HG03175 (cell line): ENCODE measurements around the gene SLC25A17.
"Not testable (repeated sequence)": the region's sequence is repeated elsewhere in the genome, so short reads cannot be mapped to it uniquely, and the experiment has no call there.

Source experiments
- ATAC-seq: cut with Tn5 transposase; IDR thresholded peaks from one replicate; pipeline ENCODE4 v1.9.1; 2021; ENCODE audit warnings: mild to moderate bottlenecking, moderate library complexity; ENCODE audit not compliant: unreplicated experiment

SLC25A17 gene, protein sequence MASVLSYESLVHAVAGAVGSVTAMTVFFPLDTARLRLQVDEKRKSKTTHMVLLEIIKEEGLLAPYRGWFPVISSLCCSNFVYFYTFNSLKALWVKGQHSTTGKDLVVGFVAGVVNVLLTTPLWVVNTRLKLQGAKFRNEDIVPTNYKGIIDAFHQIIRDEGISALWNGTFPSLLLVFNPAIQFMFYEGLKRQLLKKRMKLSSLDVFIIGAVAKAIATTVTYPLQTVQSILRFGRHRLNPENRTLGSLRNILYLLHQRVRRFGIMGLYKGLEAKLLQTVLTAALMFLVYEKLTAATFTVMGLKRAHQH

DNA sequence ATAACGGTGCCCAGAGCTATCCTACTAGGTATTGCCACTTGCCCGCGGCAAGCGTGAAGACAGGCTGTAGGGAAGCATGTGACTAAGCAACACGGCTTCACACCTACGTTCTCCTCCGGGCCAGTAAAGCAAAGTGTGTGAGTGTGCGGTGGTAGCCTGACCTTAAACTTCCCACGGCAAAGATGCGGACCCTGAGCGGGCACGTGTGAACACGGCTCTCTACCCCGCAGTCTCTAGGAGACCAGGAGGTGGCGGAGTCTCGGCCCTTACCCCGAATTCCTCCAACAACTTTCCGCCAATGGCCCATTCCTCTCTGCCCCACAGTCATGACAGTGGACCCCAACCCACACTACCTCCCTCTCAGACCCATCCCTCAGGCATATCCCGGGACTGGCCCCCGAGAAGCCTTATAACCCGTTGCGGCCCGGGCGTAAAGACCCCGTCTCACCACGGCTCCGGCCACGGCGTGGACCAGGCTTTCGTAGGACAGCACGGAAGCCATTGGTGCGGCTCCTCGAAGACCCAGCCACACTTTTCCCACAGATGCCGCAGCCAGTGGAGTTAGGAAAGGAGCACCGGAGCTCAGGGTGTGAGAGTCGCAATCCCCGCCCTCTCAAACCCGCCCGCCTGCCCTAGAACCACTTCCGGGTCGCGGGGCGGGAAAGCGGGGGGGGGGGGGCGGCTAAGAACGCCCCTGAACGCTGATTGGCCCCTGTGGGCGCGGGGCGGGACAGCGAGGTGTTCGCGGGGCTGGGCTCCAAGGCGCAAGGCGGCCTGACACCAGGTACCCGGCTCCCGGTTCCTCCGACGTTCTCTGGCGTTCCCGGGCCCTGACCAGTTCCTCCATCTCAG, at the start of gene SLC25A17:
Gene SLC25A17 (minus strand): TSS at position 600 of the 852 bp plus-strand sequence. CDS start 98 bp downstream, at position 502.
- peak; percentile 80 for ATAC-seq

DNA sequence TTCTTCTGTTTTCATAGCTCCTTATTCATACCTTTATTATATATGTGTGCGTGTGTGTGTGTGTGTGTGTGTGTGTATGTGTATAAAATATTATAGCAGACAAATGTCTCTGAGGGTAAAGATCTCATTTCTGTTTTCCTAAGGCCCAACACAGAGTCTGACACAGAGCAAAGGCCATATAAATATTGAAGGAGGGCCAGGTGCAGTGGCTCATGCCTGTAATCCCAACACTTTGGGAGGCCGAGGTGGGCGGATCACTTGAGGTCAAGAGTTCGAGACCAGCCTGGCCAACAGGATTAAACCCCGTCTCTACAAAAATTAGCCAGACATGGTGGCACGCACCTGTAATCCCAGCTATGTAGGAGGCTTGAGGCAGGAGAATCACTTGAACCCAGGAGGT, 49.2 kb upstream of the SLC25A17 start:
- not testable (repeated sequence) for ATAC-seq

DNA sequence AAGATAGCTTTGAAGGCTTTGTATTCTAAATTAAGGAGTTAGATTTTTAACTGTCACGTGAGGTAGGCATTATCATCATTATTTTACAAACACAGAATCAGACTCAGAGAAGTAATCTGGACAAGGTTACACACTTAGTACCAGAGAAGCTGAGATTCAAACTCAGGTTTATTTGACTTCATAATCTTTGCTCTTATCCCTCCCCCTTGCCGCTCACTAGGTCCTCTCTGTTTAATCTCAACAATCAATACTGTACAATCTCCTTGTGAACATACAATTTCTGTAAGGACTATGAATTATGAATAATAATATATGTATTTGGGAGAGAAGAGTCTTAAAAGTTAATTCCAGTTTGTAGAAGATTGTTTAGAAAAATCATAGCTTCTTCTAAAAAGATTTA, 48.0 kb upstream of the SLC25A17 start:
- no peak for ATAC-seq

DNA sequence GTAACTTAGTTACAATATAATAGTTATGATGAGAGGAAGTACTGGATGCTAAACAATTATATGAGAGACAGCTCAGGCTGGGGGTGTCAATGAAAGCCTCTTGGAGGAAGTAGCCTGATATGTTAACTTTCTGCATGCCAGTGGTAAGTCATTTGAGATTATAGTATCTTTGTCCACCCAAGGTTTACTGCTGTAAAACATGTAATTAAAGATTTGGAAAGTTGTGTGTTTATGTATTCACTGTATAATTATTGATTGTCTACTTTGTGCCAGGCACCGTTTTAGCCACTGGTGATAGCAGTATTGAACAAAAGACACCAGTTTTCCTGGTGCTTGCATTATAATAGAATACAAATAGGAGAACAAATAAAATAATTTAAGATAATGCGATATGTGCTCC, 43.4 kb upstream of the SLC25A17 start:
- no peak for ATAC-seq

DNA sequence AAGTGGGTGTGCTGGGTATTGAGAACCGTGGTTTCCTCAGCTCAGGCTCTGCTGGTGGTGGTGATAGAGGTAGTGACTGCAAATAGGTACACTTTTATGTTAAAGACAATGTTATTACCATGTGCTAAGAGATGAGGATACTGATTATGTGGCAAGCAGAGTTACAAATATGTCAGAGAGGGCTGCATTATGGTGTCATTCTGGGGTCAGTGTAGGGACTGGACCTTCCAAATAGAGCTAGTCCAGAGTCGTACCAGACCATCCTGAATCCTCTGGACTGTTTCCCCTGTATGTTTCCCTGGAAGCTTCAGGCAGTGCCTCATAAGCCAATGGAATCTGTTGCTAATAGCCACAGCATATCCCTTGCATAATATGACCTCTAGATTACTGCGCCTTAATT, 42.9 kb upstream of the SLC25A17 start, which contains the start of gene DNAJB7:
Gene DNAJB7 (minus strand): TSS at position 101 of the 400 bp plus-strand sequence. CDS start 119 bp downstream, outside the sequence.
- ATAC-seq, result no peak

DNA sequence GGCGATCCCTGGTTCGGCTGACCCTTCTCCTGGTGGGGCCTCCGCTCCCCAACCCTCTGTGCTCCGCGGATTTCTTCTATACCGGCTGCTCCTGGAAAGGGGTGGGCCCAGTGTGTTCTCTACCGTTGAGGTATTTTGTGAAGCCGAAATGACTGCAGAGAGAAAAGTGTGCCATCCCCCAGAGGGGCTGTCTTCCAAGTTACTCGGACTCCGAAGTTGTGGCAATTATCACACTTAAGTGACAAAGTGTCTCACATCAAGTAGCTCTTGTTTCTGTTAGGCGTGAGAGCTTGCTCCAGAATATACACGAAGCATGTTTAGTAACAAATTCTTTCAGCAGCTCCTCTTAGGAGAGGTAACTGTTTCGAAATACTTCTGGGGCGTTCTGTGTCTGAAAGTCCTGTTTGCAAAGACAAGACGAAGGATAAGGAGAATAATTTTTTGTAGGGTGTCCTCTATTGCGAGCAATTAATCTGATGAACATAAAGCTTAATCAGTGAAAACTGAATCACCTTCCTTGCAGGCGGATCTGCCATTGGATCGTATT, 38.2 kb upstream of the SLC25A17 start:
- no peak for ATAC-seq

DNA sequence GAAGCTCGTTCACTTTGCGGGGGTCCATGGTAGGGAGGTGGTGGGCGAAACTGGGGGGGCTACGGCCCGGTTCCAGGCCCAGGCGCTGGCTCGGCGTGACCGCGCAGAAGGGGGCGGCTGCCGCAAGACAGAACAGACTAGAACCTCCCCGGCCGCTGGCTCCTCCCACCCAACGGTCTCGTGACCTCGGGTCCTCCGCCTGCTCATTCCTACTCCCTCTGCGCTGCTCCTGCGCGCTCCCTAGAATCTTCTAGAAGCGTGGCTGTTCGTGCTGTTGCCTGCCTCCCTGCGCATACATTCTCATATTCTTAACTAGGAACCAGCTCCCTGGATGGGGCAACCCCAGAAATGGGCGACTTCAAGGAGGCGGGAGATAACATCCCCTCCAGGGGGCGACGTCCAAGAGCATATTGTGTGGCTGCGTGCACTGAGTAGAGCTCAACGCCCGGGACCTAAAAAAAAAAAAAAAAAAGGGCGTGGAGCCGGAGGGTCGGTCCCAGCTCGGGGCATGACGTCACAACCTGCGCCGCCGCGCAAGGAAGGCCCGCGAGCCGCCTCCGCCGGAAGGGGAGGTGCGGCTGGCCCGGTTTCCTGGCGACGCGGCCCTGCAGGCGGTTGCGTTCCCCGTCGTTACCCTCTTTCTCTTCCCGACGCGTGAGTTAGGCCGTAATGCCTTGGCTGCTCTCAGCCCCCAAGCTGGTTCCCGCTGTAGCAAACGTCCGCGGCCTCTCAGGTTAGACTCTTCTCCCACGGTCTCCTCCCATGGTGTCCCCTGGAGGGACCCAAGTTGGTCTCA, 37.6 kb upstream of the SLC25A17 start, which contains the start of the genes ST13 and XPNPEP3:
Gene ST13 (minus strand): TSS at position 127 of the 796 bp plus-strand sequence. CDS start 99 bp downstream, at position 28.
Gene XPNPEP3 (plus strand): TSS at position 636 of the 796 bp plus-strand sequence. CDS start 34 bp downstream, at position 670.
- ATAC-seq, result peak; percentile 90

DNA sequence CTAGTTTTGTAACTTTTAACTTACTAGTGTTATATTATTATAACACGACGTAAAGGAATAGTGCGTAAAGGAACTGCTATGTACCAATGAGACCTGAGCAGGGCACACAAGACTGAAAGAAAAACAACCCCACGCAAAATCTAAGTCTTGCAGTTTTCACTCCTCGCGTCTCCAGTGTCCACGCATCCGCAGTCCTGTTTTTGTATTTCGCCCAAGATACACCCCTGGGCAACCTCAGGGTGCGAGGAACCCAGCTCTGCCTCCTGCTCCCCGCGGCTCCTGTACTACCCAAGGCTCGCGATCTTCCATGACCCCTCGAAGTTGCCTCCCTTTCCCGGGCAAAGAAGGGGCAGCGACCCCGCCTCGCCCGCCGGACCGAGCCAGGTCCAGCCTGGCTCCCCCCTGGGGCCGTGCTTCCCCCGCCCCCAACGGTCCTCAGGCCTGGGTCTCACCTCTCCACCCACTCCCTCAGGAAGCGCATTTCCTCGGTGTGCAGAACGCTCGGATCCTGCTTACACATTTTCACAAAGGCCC, 36.9 kb upstream of the SLC25A17 start:
- peak; percentile 22 for ATAC-seq

DNA sequence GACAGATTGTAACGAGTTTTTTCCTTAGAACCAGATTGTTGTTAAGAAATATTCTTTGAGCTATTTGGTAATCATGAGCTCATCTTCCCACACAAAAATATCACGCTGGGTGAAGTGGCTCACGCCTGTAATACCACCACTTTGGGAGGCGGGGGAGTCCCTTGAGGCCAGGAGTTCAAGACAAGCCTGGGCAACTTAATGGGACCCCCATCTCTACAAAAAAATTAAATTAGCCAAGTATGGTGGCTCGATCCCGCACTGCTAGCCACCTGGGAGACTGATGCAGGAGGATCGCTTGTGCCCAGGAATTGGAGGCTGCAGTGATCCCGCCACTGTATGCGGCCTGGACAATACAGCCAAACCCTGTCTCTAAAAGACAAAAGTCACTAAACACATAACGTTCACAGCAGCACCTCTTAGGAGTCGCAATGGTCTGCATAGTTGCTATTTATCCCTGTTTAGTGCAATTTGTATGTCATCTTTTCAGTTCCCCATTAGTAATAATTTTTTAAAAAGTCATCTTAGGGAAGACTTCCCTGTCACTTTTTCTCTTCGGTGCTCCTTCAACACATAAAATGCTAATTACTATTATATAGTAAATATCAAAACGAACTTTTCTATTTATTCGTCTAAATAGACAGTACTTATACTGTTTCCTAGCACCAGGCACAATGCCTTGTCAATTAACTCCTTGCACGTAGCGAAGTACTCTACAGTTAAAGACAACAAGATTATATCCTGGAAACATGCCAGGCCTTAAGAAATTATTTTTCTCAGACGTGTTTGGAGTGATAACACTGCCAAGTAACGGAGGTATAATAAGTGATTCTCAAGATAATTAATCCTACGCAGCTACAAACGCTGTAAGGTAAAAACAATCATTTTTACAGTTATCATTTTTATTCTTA, 36.2 kb upstream of the SLC25A17 start:
- ATAC-seq, result no peak

DNA sequence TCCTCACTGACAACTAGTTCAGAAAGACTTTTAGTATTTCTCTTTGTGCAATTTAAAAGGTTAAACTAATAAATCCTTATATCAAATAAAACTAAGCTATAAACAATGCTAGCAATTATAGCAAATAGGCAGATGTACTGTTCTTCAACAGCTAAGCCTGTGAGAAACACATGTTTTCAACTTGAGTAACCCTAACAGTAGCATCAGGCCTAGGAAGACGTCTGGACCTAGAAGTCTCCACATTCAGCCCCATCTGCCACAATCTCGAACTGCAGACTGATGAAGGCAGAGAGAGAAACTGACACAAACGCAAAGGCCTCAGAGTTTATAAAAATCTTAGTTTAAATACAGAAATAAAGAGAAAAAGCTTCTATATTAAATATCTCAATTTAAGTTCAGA, 34.8 kb upstream of the SLC25A17 start:
- no peak for ATAC-seq

DNA sequence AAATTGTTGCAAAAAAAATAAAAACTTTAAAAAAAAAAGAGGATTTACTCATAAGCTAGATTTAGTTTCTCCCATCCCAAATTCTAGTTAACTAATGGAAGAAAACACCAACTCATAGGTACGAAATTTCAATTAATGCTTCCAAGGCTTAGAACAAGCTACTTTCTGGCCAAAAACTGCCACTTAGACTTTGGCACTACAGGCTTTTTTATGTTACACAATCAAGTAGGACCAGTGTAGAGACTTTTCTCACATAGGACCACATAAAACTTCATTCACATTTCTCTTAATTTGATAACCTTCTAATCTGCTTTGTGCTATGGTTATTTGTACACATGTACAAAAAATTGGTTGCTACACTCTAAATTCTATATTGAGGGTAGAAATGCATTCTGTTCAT, 34.2 kb upstream of the SLC25A17 start:
- ATAC-seq, result no peak

DNA sequence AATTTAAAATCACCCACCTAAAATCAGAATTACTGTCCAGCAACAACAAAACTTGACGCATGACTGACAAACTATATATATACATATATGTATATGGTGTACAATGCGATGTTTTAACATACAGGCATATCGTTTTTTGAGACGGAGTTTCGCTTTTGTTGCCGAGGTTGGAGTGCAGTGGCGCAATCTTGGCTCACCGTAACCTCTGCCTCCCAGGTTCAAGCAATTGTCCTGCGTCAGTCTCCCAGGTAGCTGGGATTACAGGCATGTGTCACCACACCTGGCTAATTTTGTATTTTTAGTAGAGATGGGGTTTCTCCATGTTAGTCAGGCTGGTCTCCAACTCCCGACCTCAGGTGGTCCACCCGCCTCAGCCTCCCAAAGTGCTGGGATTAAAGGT, 26.7 kb upstream of the SLC25A17 start:
- ATAC-seq, result not testable (repeated sequence)

DNA sequence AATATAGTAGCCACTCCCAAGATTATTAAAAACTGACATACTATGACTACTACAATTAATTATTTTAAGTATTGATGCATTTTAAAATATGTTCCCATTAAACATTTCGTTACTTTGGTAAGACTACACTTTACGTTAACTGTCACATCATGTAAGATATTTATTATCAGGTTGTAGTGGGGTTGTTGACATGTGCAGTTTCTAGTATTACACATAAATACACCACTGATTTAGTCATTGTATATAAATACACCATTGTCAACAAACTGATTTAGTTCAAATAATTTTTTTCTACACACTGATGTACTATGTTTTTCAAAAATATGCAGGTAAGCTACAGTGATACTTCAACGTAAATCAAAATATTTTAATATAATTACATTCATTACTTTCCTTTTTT, 25.8 kb upstream of the SLC25A17 start:
- no peak for ATAC-seq

DNA sequence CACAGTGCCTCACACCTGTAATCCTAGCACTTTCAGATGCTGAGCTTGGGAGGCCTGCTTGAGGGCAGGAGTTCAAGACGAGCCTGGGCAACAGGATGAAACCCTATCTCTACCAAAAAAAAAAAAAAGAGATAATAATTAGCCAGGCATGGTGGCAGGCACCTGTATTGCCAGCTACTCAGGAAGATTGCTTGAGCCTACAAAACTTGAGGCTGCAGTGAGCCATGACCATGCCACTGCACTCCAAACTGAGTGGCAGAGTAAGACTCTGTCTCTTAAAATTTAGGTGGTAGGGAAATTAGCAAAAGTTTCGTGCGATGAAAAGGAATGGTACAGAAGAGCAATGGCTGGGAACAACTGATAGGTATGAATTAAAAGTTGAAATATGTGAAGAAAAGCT, 19.3 kb upstream of the SLC25A17 start:
- ATAC-seq, result no peak

DNA sequence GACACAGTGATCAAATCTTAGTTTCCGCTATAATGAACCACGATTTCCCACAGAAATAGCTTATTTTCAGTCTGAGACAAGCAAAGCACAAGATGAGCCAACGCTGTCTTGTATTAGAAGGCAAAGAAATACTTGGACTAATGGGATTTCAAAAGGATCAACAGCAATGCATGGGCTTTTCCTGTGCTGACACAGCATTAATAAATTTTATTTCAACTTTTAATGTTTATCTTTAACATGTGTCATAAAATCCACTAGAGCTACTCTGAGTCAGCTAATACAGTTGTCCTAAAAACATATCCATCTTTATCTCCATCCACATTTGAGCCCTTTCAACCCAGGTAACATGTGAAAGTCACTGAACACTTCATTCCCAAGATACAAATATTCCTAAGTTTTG, 15.5 kb upstream of the SLC25A17 start:
- no peak for ATAC-seq

DNA sequence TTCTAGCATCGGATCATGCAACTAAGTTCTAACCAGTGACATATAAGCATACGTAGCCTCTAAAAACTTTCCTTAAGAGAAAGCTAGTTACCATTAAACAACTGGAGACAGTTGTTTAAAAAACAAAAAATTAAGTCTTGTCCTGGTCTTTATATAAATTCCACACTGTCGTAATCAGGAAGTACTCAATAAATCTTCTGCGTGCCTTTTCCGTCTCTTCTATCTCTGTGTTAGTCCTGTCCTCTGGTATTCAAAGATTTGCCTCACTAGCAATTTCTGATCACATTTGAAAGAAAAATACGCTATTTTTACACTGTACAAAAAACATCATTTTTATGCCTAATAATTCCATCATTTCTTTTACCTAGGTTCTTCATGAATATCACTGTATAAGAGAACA, 10.0 kb upstream of the SLC25A17 start:
- no peak for ATAC-seq

DNA sequence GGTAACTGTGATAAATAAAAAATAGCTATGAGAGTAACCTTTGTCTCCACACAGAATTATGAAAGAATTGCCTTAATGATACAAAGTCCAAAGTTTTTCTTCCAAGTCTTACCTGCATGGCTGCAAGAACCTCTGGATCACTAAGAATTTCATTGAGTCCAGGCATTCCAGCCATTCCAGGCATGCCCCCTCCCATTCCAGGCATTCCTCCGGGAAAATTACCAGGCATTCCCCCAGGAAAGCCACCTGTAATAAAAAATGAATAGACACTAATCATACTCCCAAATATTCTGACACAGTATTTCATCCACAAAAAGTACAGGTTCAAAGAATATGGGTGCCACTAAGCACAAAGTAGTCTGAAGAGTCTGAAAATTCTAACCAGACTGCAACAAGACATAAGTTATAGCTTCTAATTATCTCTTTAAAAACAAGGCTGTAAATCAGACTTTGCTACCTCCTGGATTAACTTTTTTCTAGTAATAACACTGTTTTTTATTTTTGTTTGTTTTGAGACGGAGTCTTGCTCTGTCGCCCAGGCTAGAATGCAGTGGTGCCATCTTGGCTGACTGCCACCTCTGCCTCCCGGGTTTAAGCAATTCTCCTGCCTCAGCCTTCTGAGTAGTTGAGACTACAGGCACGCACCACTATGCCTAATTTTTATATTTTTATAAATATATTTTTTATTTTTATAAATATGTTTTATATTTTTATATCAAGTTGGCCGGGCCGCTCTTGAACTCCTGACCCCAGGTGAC, 8.0 kb upstream of the SLC25A17 start:
- no peak for ATAC-seq

DNA sequence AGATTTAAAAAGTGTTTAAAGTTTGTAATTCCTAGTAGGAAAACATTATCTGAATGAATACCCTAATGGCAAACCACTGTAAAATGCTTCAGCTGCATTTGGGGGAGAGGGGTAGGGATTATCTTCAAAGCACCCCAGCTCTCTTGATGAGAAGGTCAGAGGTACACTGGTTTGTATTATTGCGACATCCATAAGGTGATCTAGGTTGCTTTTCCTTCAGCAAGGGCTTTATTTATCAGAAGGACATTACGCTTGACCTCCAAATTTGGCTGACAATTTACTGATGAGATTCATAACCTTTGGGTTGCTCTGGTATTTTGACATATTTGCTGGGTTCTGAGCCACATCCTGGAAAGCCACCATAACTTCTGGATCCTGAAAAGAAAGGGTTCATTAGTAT, 7.1 kb upstream of the SLC25A17 start:
- not testable (repeated sequence) for ATAC-seq

DNA sequence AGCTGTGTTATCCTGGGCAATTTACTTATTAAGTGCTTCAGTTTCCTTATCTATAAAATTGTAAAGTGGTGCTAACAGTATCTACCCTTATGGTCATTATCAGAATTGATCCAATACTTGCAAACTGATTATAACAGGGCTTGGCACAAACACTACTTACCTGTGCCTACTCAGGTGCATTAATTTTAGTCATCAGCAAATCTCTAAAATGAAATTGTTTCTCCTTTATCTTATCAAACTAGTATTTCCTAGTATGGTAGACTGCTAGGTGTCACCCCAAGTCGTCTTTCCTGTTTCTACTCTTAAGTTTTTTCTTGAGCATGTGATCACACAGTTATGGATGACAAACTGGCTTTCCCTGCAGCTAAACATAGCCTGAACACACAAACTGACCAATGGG, 4.3 kb upstream of the SLC25A17 start:
- no peak for ATAC-seq
